NK-92 (cell line): ENCODE results near the gene PAPPA.

Experiments used
- DNase-seq: peaks from one replicate; lab custom pipeline; 2025; ENCODE audit not compliant: unreplicated experiment; lab: John Stamatoyannopoulos, UW

PAPPA gene

DNA sequence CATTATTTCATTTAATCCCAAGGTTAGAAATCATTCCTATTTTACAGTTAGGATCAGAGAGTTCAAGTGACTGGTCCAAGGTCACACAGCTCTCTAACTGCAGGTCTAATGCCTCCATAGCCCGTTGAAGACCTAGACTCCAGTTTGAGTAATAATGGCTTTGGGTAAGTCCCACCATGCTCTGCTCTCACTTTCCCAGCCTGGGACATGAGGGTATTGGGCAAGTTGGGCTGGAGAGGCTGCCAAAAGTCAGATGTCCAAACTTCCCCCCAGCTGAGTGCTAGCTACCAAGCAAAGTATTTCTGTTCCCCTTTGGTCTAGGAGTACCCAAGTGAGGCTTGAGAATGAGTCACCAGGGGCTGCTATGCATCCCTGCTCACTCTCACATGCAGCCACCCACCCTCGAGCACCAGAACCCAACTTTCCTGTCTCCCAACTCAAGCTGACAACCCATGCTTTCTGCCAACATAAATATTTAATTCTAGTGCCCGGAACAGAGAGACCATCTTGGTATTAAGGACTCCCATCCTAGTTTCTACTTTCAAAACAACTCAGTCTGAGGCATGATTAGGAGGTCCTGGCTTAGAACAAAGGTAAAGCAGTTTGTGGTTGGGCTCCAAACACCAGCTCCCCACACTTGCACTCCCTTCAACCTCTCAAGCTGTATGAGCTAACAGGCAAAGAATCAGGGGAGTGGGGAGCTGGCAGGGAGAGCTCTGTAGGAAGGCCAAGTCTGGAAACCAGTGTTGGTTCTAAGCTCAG lies 297.0 kb downstream of the PAPPA start:
- DNase-seq, result no peak

DNA sequence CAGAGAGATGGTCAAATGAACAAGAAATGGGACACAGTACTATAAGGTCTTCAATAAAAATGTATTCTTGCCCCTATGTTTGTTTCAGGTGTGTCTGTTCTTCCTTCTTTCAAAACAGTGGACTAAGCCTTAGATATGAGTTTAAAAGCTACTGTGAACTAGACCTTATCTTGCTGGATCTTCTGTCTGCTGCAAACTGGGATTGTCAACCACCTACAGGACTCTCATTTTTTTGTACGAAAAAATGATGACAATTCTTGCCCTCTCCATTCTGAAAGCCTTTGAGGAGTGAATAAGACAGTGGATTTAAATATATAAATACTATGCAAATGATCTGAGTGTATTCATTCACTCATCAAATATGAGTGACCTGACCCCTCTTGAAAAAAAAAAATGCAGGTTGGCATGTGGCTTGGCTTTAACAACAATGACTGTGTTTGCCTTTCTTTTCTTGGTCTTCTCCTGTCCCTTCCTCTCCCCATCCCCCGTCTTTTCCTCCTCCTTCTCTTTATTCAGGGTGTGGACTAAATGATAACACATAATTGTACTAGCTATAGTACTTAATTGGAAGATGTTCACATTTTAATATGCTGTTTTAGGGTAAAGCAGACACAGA lies 298.0 kb downstream of the PAPPA start:
- DNase-seq, result no peak
